ENCODE measurements around the gene JARID2. TPM values are rescaled to one million over a fixed set of nuclear protein-coding genes. Genes with fewer than 3 reads are reported as not detected.

JARID2 gene
- polyA plus RNA-seq, 1 donor from 2014 or later = 25.5 TPM

GRCh38 chr6:15265787-15266186, 19.9 kb downstream of the JARID2 start:
- Histone ChIP-seq H3K27me3 (ENCODE audit: insufficient read depth, low read depth, low read length) (no peaks in the 10 kb centered on the region), H3F3A (ENCODE audit: insufficient read depth, low read length, poor library complexity, severe bottlenecking) (no peaks in the 10 kb centered on the region), H3K9me2 (ENCODE audit: insufficient read depth, low read length) (no peaks in the 10 kb centered on the region), H4K20me1 (ENCODE audit: insufficient read depth) (no peaks in the 10 kb centered on the region), H3K27ac (ENCODE audit: low read length) (no peak overlapping the region), H3K36me3 (ENCODE audit: insufficient read depth, low read length) (no peaks in the 10 kb centered on the region), H3K4me3 (ENCODE audit: low read length) (no peak overlapping the region), H2AFZ (ENCODE audit: low read depth, low read length) (no peak overlapping the region), H3K79me2 (replicated peaks; ENCODE audit: insufficient read depth, low read length) (peaks cover 70% of the 10 kb centered on the region), H3K9ac (ENCODE audit: low read length) (no peak overlapping the region), H3K4me2 (ENCODE audit: low read length) (no peak overlapping the region), H3K9me3 (ENCODE audit: low read length) (no peaks in the 10 kb centered on the region)
- no peak for TF ChIP-seq MXI1 (conservative IDR thresholded peaks at IDR 0.05; ENCODE audit: poor library complexity, severe bottlenecking)
- TF ChIP-seq RAD21 (conservative IDR thresholded peaks at IDR 0.05) = no peak
- no peak for TF ChIP-seq TAF1 (IDR thresholded peaks at IDR 0.05; ENCODE audit: low read depth)
- no peak for TF ChIP-seq REST (IDR thresholded peaks at IDR 0.05; ENCODE audit: borderline replicate concordance)
- TF ChIP-seq EP300 (conservative IDR thresholded peaks at IDR 0.05; ENCODE audit: poor library complexity, severe bottlenecking) = no peak
- no peak for TF ChIP-seq SMC3 (conservative IDR thresholded peaks at IDR 0.05; ENCODE audit: poor library complexity)
- TF ChIP-seq EZH2 (IDR thresholded peaks at IDR 0.05; ENCODE audit: borderline replicate concordance, insufficient read depth, low read length, poor library complexity, severe bottlenecking) = no peak
- TF ChIP-seq CTCF (IDR thresholded peaks at IDR 0.05; ENCODE audit: poor library complexity, severe bottlenecking) = no peak
- TF ChIP-seq POLR2AphosphoS5 (IDR thresholded peaks at IDR 0.05) = no peak

- no peaks in the 10 kb centered on the region for H3F3A ChIP-seq (ENCODE audit: insufficient read depth, low read length, poor library complexity, severe bottlenecking)
- no peaks in the 10 kb centered on the region for H3K9me2 ChIP-seq (ENCODE audit: insufficient read depth, low read length)
- H4K20me1 ChIP-seq (ENCODE audit: insufficient read depth) = no peaks in the 10 kb centered on the region
- H3K27ac ChIP-seq (ENCODE audit: low read length) = no peak overlapping the region
- TF ChIP-seq POLR2AphosphoS5 (IDR thresholded peaks at IDR 0.05) (no peak), EZH2 (IDR thresholded peaks at IDR 0.05; ENCODE audit: borderline replicate concordance, insufficient read depth, low read length, poor library complexity, severe bottlenecking) (no peak), CTCF (IDR thresholded peaks at IDR 0.05; ENCODE audit: poor library complexity, severe bottlenecking) (no peak)
- H2AFZ ChIP-seq (ENCODE audit: low read depth, low read length) = no peak overlapping the region
- H3K4me3 ChIP-seq (ENCODE audit: low read length) = no peak overlapping the region
- peaks cover 68% of the 10 kb centered on the region for H3K79me2 ChIP-seq (replicated peaks; ENCODE audit: insufficient read depth, low read length)
- H3K9me3 ChIP-seq (ENCODE audit: low read length) = no peaks in the 10 kb centered on the region
- H3K36me3 ChIP-seq (ENCODE audit: insufficient read depth, low read length) = no peaks in the 10 kb centered on the region
- no peaks in the 10 kb centered on the region for H3K27me3 ChIP-seq (ENCODE audit: insufficient read depth, low read depth, low read length)
- no peak overlapping the region for H3K4me2 ChIP-seq (ENCODE audit: low read length)
- H3K9ac ChIP-seq (ENCODE audit: low read length) = no peak overlapping the region
Measured at GRCh38 chr6:15266423-15266996, 20.6 kb downstream of the JARID2 start.
